HT1080 (cell line): ENCODE results near the gene PAXIP1. TPM values are rescaled to one million over a fixed set of nuclear protein-coding genes. Genes with fewer than 3 reads are reported as not detected.

ENCODE experiments used
- total RNA-seq: library from RNA; depleted of rRNA; stranded (reverse); fragments of >200 nt; shearing (Covaris generic); gene quantifications from 2 replicates; pipeline ENCODE4 v1.2.3, GENCODE V29; 2014; rRNA removed

PAXIP1 gene
- total RNA-seq, 1 experiment from 2014 or later = 18.0 TPM

Other genes with a start within 250 kb of the PAXIP1 start
- gene HTR5A, start 67.2 kb upstream of the PAXIP1 start, total RNA-seq = not detected in 2 replicates